ENCODE results near the gene DAPK1. TPM values are rescaled to one million over a fixed set of nuclear protein-coding genes. Genes with fewer than 3 reads are reported as not detected.

The DAPK1 gene
- polyA plus RNA-seq, 1 of the 3 experiments (the other 2 are of a cell fraction), result 0.61 TPM

- Histone ChIP-seq H3K4me3 (ENCODE audit: low read depth in 2 of 2, low read length in 1 of 2) (no peak overlapping the region), H2AFZ (ENCODE audit: low read depth) (no peak overlapping the region), H4K20me1 (ENCODE audit: insufficient read depth) (no peaks in the 10 kb centered on the region), H3K4me1 (ENCODE audit: control insufficient read depth in 1 of 2, insufficient read depth in 2 of 2, low read depth in 1 of 2, low read length in 1 of 2) (peaks cover 0 to 14% of the 10 kb centered on the region in 2 experiments; a peak in 2 of 4 replicates), H3K4me2 (no peak overlapping the region), H3K36me3 (replicated peaks in 1 of 2; ENCODE audit: control insufficient read depth in 1 of 2, insufficient read depth in 2 of 2, low read length in 1 of 2) (no peaks in the 10 kb centered on the region), H3K9me3 (no peaks in the 10 kb centered on the region), H3K9ac (no peak overlapping the region), H3K27me3 (ENCODE audit: insufficient read depth) (no peaks in the 10 kb centered on the region), H3F3A (replicated peaks; ENCODE audit: insufficient read depth) (no peaks in the 10 kb centered on the region), H3K9me2 (no peaks in the 10 kb centered on the region), H3K27ac (ENCODE audit: low read depth in 2 of 2, low read length in 1 of 2) (no peak overlapping the region), H3K79me2 (ENCODE audit: insufficient read depth) (no peaks in the 10 kb centered on the region)
- POLR2A ChIA-PET, result no interaction called here
- 69% methylated on average over 6 of the region's 6 CpGs for WGBS (ENCODE audit: low lambda C conversion rate)
- no peak for TF ChIP-seq TEAD4 (IDR thresholded peaks at IDR 0.05; ENCODE audit: borderline replicate concordance, insufficient read depth)
- no peak for TF ChIP-seq MAX (IDR thresholded peaks at IDR 0.05; ENCODE audit: low read depth)
- no peak for TF ChIP-seq RAD21 (IDR thresholded peaks at IDR 0.05; ENCODE audit: low read length)
- no peak for TF ChIP-seq FOXM1 (IDR thresholded peaks at IDR 0.05; ENCODE audit: low read depth)
- TF ChIP-seq EP300 (IDR thresholded peaks at IDR 0.05; ENCODE audit: borderline replicate concordance in 1 of 2, low read depth in 1 of 2, low read length in 1 of 2), result no peak
- TF ChIP-seq RCOR1 (IDR thresholded peaks at IDR 0.05; ENCODE audit: low read length), result no peak
- TF ChIP-seq FOXJ3 (CRISPR knock-in tag; IDR thresholded peaks at IDR 0.05), result no peak
- TF ChIP-seq IRF3 (IDR thresholded peaks at IDR 0.05; ENCODE audit: low read depth, low read length), result no peak
- TF ChIP-seq PBX3 (IDR thresholded peaks at IDR 0.05), result no peak
- no peak for TF ChIP-seq SIN3A (IDR thresholded peaks at IDR 0.05; ENCODE audit: borderline replicate concordance, low read depth, low read length)
- no peak for TF ChIP-seq FOSL2 (IDR thresholded peaks at IDR 0.05; ENCODE audit: borderline replicate concordance, low read depth)
- TF ChIP-seq NFIC (IDR thresholded peaks at IDR 0.05; ENCODE audit: borderline replicate concordance), result no peak
- no peak for TF ChIP-seq NRF1 (IDR thresholded peaks at IDR 0.05; ENCODE audit: low read depth, low read length)
- CTCF ChIA-PET, result no interaction called here
- DNase-seq, result no peak
Observed at GRCh38 chr9:87615547-87616148, 118.0 kb downstream of the DAPK1 start.

- POLR2A ChIA-PET, result no interaction called here
- H3K27me3 ChIP-seq (ENCODE audit: insufficient read depth), result no peaks in the 10 kb centered on the region
- no peaks in the 10 kb centered on the region for H3K9me3 ChIP-seq
- CTCF ChIA-PET, result no interaction called here
- no peaks in the 10 kb centered on the region for H3K36me3 ChIP-seq (replicated peaks in 1 of 2; ENCODE audit: control insufficient read depth in 1 of 2, insufficient read depth in 2 of 2, low read length in 1 of 2)
- no peaks in the 10 kb centered on the region for H4K20me1 ChIP-seq (ENCODE audit: insufficient read depth)
- H3K4me2 ChIP-seq, result no peak overlapping the region
- H3K4me3 ChIP-seq (ENCODE audit: low read depth in 2 of 2, low read length in 1 of 2), result no peak overlapping the region
- TF ChIP-seq RAD21 (IDR thresholded peaks at IDR 0.05; ENCODE audit: low read length), result no peak
- WGBS (ENCODE audit: low lambda C conversion rate), result 31% methylated on average over 2 of the region's 2 CpGs
- no peak overlapping the region for H3K9ac ChIP-seq
- H3F3A ChIP-seq (replicated peaks; ENCODE audit: insufficient read depth), result no peaks in the 10 kb centered on the region
- no peaks in the 10 kb centered on the region for H3K9me2 ChIP-seq
- no peak overlapping the region for H3K27ac ChIP-seq (ENCODE audit: low read depth in 2 of 2, low read length in 1 of 2)
- peaks cover 0 to 28% of the 10 kb centered on the region in 2 experiments; a peak in 2 of 4 replicates for H3K4me1 ChIP-seq (ENCODE audit: control insufficient read depth in 1 of 2, insufficient read depth in 2 of 2, low read depth in 1 of 2, low read length in 1 of 2)
- DNase-seq, result no peak
- no peaks in the 10 kb centered on the region for H3K79me2 ChIP-seq (ENCODE audit: insufficient read depth)
- no peak overlapping the region for H2AFZ ChIP-seq (ENCODE audit: low read depth)
Observed at GRCh38 chr9:87618226-87618625, 120.6 kb downstream of the DAPK1 start.

All from SK-N-SH (cell line).